HG03571 (cell line): ENCODE data around the gene RPS6KA5.
"Not testable (repeated sequence)": the region's sequence is repeated elsewhere in the genome, so short reads cannot be mapped to it uniquely, and the experiment has no call there.

Source experiments
- ATAC-seq: cut with Tn5 transposase; IDR thresholded peaks from one replicate; pipeline ENCODE4 v1.9.1; 2021; ENCODE audit not compliant: unreplicated experiment

RPS6KA5 gene

GRCh38 chr14:91060351-91061055 is at the start of gene RPS6KA5:
TSS of gene RPS6KA5 (minus strand) at chr14:91060641. CDS start at chr14:91060434, 207 bp downstream.
- ATAC-seq: peak; percentile 84

GRCh38 chr14:91108941-91109611 is 48.6 kb upstream of the RPS6KA5 start:
- ATAC-seq: no peak

- no peak for ATAC-seq
These were observed 42.7 kb upstream of the RPS6KA5 start for GRCh38 chr14:91103116-91103515.

GRCh38 chr14:91100102-91100501 is 39.7 kb upstream of the RPS6KA5 start:
- no peak for ATAC-seq

- no peak for ATAC-seq
These were observed 38.1 kb upstream of the RPS6KA5 start for GRCh38 chr14:91098591-91098990.

- ATAC-seq: not testable (repeated sequence)
These were observed 37.2 kb upstream of the RPS6KA5 start for GRCh38 chr14:91097657-91098056.

GRCh38 chr14:91095178-91095577 is 34.7 kb upstream of the RPS6KA5 start:
- no peak for ATAC-seq

- ATAC-seq: no peak
These were observed 34.3 kb upstream of the RPS6KA5 start for GRCh38 chr14:91094772-91095171.

GRCh38 chr14:91093743-91094472 is 33.5 kb upstream of the RPS6KA5 start:
- not testable (repeated sequence) for ATAC-seq

GRCh38 chr14:91092073-91092472 is 31.6 kb upstream of the RPS6KA5 start:
- no peak for ATAC-seq

GRCh38 chr14:91090743-91091142 is 30.3 kb upstream of the RPS6KA5 start:
- ATAC-seq: no peak

- ATAC-seq: no peak
These were observed 29.6 kb upstream of the RPS6KA5 start for GRCh38 chr14:91089958-91090535.

- no peak for ATAC-seq
These were observed 28.3 kb upstream of the RPS6KA5 start for GRCh38 chr14:91088585-91089235.

GRCh38 chr14:91087470-91087869 is 27.0 kb upstream of the RPS6KA5 start:
- ATAC-seq: not testable (repeated sequence)

GRCh38 chr14:91084516-91084915 is 24.1 kb upstream of the RPS6KA5 start:
- ATAC-seq: no peak

GRCh38 chr14:91082282-91082681 is 21.8 kb upstream of the RPS6KA5 start:
- ATAC-seq: no peak

GRCh38 chr14:91080071-91080470 is 19.6 kb upstream of the RPS6KA5 start:
- no peak for ATAC-seq

- peak; percentile 83 for ATAC-seq
These were observed 17.8 kb upstream of the RPS6KA5 start for GRCh38 chr14:91078095-91078737.

- no peak for ATAC-seq
These were observed 15.1 kb upstream of the RPS6KA5 start for GRCh38 chr14:91075553-91075952.

- no peak for ATAC-seq
These were observed 10.1 kb upstream of the RPS6KA5 start for GRCh38 chr14:91070572-91070971.
